Measurements from ENCODE around the gene HARS1. TPM values are rescaled to one million over a fixed set of nuclear protein-coding genes. Genes with fewer than 3 reads are reported as not detected.

HARS1 gene
- total RNA-seq, 3 donors from 2014 or later (not counting 1 experiment from before 2014, with no cell fraction given) = 62.4 to 73.8 (median 68.3) TPM

GRCh38 chr5:140674211-140674610, 17.0 kb downstream of the HARS1 start:
- TF ChIP-seq CTCF (IDR thresholded peaks at IDR 0.05) = no peak
- peak overlapping the region in 1 of 2 donors; percentile 40 for H3K27ac Mint-ChIP-seq
- 90% methylated on average over 2 of the region's 2 CpGs for WGBS (ENCODE audit: insufficient coverage)
- no peaks in the 10 kb centered on the region for H3K27me3 Mint-ChIP-seq (ENCODE audit: low read depth in 2 of 2)
- Histone ChIP-seq H3K9me3 (ENCODE audit: control insufficient read depth, insufficient read depth, low read length) (no peaks in the 10 kb centered on the region), H3K27me3 (ENCODE audit: control insufficient read depth, insufficient read depth, low read length) (no peaks in the 10 kb centered on the region), H3K27ac (ENCODE audit: low read length) (no peak overlapping the region), H3K4me1 (ENCODE audit: control insufficient read depth, insufficient read depth, low read length) (no peaks in the 10 kb centered on the region), H3K36me3 (ENCODE audit: control insufficient read depth, insufficient read depth, low read length) (peaks cover 74% of the 10 kb centered on the region), H3K4me3 (ENCODE audit: low read length) (no peak overlapping the region)
- H3K9me3 Mint-ChIP-seq = no peaks in the 10 kb centered on the region
- DNase-seq (no peak), ATAC-seq (no peak)
- intact Hi-C loops (cut with micrococcal nuclease) = no loop called here
- H3K4me1 Mint-ChIP-seq = peaks cover 0 to 5% of the 10 kb centered on the region in 2 donors
- no peak overlapping the region for H3K4me3 Mint-ChIP-seq
- H3K36me3 Mint-ChIP-seq = peaks cover 7% of the 10 kb centered on the region

DNA sequence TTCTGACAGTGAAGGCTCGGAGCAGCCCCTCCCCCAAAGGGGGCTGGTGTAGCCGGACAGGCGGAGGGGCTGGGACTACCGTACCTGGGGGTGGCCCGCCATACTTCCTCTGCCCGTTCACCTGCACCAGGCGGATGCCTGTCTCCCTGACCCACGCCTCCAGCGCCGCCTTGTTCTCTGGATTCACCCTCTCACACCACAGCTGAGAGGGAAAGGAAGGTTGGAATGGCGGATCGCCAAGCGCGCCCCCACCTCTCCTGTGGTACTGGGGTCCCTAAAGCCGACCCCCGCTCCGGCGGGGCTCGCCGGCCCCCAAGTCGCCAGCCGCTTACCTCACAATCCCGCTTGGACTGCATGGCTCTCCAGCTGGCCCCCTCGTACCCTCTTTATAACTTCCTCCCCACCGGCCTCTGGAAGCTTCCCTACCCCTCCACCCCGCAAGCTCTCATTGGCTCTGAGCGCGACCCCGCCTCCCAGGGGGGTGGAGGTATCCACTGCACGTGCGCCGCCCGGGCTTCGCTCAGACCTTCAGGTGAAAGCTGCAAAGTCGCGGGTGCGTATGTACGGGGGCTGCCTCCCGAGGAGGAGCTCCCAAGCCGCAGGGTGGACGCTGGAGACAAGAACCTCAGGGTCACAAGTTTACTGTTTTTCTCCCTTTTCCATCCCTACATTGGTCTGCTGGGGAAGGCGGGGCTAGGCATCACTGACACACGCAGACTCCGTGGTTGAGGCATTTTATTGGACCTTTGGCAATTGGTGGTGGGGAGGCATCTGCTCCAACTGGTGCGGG, 17.8 kb downstream of the HARS1 start, which contains the start of gene DND1:
TSS of gene DND1 (minus strand) at position 390 of the 790 bp plus-strand sequence. CDS start at position 356, 34 bp downstream.
- Mint-ChIP-seq H3K36me3 (peaks cover 7% of the 10 kb centered on the region), H3K4me1 (peaks cover 0 to 5% of the 10 kb centered on the region in 2 donors), H3K27ac (peak within 1 kb of the TSS in 1 of 2 donors; percentile 40), H3K4me3 (no peak within 1 kb of the TSS), H3K27me3 (ENCODE audit: low read depth in 2 of 2) (no peaks in the 10 kb centered on the region), H3K9me3 (no peaks in the 10 kb centered on the region)
- ATAC-seq (no peak), DNase-seq (no peak)
- H3K27me3 ChIP-seq (ENCODE audit: control insufficient read depth, insufficient read depth, low read length) = no peaks in the 10 kb centered on the region
- TF ChIP-seq CTCF (IDR thresholded peaks at IDR 0.05) = no peak
- no peak within 1 kb of the TSS for H3K4me3 ChIP-seq (ENCODE audit: low read length)
- no peak within 1 kb of the TSS for H3K27ac ChIP-seq (ENCODE audit: low read length)
- no peaks in the 10 kb centered on the region for H3K9me3 ChIP-seq (ENCODE audit: control insufficient read depth, insufficient read depth, low read length)
- no peaks in the 10 kb centered on the region for H3K4me1 ChIP-seq (ENCODE audit: control insufficient read depth, insufficient read depth, low read length)
- H3K36me3 ChIP-seq (ENCODE audit: control insufficient read depth, insufficient read depth, low read length) = peaks cover 77% of the 10 kb centered on the region
- WGBS (ENCODE audit: insufficient coverage) = 97% methylated on average over 44 of the region's 45 CpGs
- intact Hi-C loops (cut with micrococcal nuclease) = no loop called here

DNA sequence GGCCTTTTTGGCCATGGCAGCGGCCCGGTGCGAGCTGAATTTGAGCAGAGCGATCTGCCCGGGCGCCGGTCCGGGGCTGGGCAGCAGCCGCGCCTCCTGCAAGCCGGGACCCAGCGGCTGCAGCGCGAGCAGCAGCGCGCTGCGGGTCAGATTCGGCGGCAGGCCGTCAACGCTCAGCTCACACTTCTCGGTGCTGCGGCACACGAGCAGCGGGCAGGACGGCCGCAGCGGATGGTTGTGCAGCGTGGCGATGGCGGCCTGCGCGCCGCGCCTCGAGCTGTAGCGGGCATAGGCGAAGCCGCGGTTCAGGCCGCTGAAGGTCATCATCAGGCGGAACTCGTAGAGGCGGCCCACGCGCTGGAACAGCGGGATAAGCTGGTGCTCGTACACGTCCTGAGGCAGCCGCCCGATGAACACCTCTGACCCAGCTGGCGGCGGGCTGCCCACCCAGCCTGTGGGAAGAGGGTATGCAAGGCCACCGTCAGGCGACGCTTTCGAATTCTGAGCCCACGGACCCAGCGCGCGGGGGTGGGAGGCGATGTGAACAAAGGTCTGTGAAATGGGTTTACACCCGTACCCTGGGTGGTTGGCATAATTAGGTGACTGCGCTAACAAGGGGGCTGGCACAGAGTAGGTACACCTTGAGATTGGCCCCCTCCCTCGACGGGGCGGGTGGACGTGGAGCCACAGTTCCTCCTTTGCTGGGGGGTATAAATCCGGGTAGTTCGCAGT, 18.5 kb downstream of the HARS1 start:
- H3K27ac Mint-ChIP-seq = peak overlapping the region in 1 of 2 donors; percentile 16

More for the DNA sequence above, 18.5 kb downstream of the HARS1 start:
- intact Hi-C loops (cut with micrococcal nuclease) = no loop called here
- Mint-ChIP-seq H3K36me3 (peaks cover 6% of the 10 kb centered on the region), H3K4me3 (no peak overlapping the region), H3K9me3 (no peaks in the 10 kb centered on the region), H3K27me3 (ENCODE audit: low read depth in 2 of 2) (no peaks in the 10 kb centered on the region), H3K4me1 (peaks cover 7 to 12% of the 10 kb centered on the region in 2 donors)
- Histone ChIP-seq H3K27ac (ENCODE audit: low read length) (no peak overlapping the region), H3K27me3 (ENCODE audit: control insufficient read depth, insufficient read depth, low read length) (no peaks in the 10 kb centered on the region), H3K36me3 (ENCODE audit: control insufficient read depth, insufficient read depth, low read length) (peaks cover 81% of the 10 kb centered on the region), H3K4me3 (ENCODE audit: low read length) (no peak overlapping the region), H3K9me3 (ENCODE audit: control insufficient read depth, insufficient read depth, low read length) (no peaks in the 10 kb centered on the region), H3K4me1 (ENCODE audit: control insufficient read depth, insufficient read depth, low read length) (no peaks in the 10 kb centered on the region)
- no peak for DNase-seq
- 96% methylated on average over 70 of the region's 70 CpGs for WGBS (ENCODE audit: insufficient coverage)
- no peak for TF ChIP-seq CTCF (IDR thresholded peaks at IDR 0.05)
- peak in 1 of 3 donors; percentile 29 for ATAC-seq
